Fibroblast of peridontal ligament (primary cell): ENCODE results near the gene GNL1.
"Not testable (repeated sequence)": the region's sequence is repeated elsewhere in the genome, so short reads cannot be mapped to it uniquely, and the experiment has no call there.

ENCODE experiments used
- DNase-seq: peaks from one replicate; pipeline ENCODE4 v3.0.0-alpha.2; 2010; ENCODE audit errors: extremely low read depth

GNL1 gene

DNA sequence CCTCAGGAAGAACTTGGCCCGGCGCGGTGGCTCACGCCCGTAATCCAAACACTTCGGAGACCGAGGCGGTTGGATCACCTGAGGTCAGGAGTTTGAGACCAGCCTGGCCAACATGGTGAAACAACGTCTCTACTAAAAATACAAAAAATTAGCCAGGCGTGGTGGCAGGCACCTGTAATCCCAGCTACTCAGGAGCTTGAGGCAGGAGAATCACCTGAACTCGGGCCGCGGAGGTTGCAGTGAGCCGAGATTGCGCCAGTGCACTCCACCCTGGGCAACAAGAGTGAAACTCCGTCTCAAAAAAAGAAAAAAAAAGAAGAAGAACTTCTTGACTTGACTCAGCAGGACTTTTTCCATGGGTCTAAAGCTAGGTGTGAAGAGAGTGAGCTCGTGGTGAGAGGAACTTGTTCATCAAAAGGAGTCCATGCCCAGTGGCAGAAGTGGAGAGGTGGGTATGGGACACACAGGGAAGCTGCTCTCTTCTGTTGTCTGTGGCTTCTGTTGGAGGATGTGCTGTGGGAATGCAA, 26.9 kb downstream of the GNL1 start:
- DNase-seq, result not testable (repeated sequence)

DNA sequence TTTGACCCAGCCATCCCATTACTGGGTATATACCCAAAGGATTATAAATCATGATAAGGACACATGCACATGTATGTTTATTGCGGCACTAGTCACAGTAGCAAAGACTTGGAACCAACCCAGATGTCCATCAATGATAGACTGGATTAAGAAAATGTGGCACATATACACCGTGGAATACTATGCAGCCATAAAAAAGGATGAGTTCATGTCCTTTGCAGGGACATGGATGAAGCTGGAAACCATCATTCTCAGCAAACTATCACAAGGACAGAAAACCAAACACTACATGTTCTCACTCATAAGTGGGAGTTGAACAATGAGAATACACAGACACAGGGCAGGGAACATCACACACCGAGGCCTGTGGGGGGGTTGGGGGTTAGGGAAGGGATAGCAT, 29.8 kb downstream of the GNL1 start:
- DNase-seq, result not testable (repeated sequence)

DNA sequence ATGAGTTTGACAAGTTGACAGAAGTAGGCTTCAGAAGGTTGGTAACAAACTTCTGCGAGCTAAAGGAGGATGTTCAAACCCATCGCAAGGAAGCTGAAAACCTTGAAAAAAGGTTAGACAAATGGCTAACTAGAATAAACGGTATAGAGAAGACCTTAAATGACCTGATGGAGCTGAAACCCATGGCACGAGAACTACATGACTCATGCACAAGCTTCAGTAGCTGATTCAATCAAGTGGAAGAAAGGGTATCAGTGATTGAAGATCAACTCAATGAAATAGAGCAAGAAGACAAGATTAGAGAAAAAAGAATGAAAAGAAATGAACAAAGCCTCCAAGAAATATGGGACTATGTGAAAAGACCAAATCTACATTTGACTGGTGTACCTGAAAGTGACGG, 34.3 kb downstream of the GNL1 start:
- peak; percentile 24 for DNase-seq

DNA sequence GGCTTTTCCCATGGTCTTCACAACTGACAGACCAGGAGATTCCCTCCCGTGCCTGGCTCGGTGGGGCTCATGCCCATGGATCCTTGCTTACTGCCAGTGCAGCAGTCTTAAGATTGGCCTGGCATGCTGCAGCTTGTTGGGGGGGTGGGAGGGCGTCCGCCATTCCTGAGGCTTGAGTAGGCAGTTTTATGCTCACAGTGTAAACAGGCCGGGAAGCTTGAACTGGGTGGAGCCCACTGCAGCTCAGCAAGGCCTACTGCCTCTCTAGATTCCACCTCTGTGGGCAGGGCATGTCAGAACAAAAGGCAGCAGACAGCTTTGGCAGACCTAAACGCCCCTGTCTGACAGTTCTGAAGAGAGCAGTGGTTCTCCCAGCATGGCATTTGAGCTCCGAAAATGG, 35.2 kb downstream of the GNL1 start:
- DNase-seq, result peak; percentile 64

DNA sequence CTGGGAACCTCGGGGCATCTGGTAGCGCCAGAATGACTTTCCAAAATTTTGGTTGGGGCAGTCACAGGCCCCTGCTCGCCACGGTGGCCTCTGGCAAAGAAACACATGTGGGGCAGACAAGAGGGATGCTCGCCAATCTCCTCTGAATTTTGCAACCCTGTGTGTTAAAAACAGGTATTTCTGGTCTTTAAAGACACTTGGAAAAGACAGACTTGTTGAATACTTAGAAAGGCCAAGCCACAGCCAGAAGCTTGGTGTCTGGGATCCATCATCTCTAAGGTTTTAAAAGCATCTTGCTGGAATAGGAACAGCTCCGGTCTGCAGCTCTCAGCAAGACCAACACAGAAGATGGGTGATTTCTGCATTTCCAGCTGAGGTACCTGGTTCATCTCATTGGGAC, 35.8 kb downstream of the GNL1 start:
- no peak for DNase-seq

DNA sequence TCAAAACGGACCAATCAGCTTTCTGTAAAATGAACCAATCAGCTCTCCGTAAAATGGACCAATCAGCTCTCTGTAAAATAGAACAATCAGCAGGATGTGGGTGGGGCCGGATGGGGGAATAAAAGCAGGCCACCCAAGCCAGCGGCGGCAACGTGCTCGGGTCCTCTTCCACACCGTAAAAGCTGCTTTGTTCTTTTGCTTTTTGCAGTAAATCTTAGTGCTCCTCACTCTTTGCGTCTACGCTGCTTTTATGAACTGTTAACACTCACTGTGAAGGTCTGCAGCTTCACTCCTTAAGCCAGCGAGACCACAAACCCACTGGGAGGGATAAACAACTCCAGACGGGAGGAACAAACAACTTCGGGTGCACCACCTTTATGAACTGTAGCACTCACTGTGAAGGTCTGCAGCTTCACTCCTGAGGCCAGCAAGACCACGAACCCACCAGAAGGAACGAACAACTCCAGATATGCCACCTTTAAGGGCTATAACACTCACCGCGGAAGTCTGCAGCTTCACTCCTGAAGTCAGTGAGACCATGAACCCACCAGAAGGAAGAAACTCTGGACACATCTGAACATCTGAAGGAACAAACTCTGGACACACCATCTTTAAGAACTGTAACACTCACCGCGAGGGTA, 37.7 kb downstream of the GNL1 start:
- not testable (repeated sequence) for DNase-seq

DNA sequence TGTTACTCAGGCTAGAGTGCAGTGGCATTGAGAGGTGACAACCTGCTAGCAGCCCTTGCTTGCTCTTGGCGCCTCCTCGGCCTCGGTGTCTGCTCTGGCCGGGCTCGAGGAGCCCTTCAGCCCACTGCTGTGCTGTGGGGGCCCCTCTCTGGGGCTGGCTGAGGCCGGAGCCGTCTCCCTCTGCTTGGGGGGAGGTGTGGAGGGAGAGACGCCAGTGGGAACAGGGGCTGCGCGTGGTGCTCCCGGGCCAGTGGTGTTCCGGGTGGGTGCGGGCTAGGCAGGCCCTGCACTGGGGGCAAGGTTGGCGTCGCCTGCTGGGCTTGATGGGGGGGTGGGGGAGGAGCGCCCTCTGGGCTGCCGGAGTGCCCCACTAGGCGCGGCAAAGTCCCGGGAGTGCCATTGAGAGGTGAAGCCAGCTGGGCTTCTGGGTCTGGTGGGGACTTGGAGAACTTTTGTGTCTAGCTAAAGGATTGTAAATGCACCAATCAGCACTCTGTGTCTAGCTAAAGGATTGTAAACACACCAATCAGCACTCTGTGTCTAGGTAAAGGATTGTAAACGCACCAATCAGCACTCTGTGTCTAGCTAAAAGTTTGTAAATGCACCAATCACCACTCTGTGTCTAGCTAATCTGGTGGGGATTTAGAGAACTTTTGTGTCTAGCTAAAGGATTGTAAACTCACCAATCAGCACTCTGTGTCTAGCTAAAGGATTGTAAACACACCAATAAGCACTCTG, 38.4 kb downstream of the GNL1 start:
- not testable (repeated sequence) for DNase-seq

DNA sequence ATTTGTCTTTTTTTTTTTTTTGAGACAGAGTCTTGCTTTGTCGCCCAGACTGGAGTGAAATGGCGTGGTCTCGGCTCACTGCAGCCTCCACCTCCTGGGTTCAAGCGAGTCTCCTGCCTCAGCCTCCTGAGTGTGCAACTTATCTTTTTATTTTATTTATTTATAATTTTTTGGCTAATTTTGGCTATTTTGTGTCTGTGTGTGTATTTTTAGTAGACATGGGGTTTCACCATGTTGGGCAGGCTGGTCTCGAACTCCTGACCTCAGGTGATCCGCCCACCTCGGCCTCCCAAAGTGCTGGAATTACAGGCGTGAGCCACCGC, 39.6 kb downstream of the GNL1 start:
- not testable (repeated sequence) for DNase-seq

DNA sequence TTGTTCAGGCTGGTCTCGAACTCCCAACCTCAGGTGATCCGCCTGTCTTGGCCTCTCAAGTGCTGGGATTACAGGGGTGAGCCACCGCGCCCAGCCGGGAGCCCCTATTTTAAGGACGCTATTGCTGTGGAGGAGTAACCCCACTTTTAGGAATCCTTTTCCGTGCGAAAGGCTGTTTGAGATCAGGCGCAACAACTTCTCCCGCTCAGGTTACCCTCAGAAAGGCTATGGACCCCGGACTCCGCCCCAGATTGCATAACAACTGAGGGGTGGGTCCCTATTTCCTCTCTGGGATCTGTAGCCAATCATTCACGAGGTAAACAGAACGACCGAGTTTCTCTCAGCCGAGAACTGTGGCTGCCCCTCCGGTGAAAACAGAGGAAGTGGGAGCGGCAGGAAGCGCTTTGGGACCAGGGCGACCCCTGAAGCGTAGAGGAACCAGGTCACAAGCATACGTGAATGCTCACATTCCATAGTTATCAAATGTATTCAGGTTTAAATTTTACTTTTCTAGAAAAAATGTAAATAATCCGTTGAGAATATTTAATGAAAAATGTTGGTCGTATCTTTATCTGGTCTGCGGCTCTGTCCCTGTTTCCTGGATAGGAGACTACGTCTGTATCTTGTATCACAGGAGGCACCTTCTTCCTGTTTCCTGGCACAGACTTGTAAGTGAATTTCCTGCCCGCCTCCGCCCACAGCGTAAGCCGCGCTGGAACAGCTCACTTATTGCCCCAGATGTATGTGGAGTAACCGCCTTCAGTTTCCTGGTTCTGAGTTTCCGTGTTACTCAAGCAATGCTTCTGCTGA, 40.1 kb downstream of the GNL1 start:
- DNase-seq, result peak; percentile 95

DNA sequence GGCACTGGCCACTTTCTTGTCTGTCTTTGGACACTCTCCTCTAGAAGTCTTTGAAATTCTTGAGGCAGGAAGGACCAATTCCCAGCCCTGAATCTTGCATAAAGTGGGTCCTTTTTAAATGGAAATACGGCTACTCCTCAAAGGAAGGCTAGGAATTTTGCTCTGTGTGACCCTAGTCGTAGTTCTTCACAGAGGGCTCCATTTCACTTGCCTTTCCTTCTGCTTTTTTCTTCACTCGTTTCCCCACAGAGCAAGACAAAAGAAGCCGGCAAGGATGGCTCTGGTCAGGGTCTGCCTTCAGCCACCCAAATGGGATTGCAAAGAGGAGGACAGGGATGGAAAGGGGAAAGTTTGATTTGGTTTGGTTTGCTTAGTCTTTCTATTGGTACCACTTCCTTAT, 41.2 kb downstream of the GNL1 start:
- DNase-seq, result no peak

DNA sequence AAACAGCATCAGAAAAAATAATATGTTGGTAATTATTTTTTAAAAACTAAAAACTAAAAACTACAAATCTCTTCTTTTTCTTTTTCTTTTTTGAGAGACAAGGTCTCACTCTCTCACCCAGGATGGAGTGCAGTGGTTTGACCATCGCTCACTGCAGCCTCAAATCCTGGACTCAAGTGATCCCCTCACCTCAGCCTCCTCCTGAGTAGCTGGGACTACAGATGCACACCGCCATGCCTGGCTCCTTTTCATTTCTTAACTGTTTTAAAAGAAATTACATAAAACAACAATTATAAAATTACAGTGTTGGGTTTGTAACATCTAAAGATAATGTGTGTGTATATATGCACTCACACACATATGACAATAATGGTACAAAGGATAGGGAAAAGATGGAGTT, 42.8 kb downstream of the GNL1 start:
- no peak for DNase-seq

DNA sequence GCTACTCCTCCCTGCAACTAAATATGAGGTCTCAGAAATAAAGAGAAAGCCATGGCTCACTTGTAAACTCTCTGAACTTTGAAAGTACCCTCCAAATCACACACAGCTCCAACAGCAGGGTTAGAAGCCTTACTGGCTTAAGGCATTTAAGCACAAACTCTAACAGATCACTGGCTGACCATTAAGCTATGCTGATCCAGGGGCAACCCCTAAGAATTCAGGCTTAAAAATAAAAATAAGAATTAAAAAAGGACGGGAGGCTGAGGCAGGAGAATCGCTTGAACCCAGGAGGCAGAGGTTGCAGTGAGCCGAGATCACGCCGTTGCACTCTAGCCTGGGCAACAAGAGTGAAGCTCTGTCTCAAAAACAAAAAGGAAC, 45.1 kb downstream of the GNL1 start:
- no peak for DNase-seq

DNA sequence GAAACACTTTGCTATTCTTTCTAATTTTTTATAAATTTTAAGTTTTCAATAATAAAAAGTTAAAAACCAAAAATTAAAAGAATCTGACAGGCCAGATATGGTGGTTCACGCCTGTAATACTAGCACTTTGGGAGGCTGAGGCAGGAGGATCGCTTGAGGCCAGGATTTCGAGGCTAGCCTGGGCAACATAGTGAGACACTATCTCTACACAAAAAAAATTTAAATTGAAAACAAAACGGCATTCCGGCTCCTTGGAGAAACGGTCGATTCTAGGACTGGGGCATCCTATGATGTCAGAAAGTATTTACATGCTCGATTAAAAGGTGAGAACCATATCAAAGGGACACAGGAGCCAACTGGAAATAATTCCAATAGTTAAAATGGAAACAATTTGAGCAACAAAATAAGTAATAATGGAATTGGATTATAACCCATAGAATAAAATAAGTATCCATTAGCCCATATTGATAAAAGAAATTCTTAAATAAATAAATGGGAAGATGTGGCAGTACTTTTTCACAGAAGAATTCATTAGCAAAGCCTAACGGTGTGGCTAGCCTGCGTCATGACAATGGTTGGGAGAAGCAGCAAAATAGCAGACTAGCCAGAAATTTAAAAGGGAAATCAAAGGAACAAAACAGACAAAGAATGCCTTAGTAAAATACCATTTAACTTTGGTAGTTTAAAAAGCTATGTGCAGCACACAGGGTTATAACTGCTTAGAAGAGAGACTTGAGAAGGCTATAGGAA, 45.7 kb downstream of the GNL1 start:
- DNase-seq, result no peak

DNA sequence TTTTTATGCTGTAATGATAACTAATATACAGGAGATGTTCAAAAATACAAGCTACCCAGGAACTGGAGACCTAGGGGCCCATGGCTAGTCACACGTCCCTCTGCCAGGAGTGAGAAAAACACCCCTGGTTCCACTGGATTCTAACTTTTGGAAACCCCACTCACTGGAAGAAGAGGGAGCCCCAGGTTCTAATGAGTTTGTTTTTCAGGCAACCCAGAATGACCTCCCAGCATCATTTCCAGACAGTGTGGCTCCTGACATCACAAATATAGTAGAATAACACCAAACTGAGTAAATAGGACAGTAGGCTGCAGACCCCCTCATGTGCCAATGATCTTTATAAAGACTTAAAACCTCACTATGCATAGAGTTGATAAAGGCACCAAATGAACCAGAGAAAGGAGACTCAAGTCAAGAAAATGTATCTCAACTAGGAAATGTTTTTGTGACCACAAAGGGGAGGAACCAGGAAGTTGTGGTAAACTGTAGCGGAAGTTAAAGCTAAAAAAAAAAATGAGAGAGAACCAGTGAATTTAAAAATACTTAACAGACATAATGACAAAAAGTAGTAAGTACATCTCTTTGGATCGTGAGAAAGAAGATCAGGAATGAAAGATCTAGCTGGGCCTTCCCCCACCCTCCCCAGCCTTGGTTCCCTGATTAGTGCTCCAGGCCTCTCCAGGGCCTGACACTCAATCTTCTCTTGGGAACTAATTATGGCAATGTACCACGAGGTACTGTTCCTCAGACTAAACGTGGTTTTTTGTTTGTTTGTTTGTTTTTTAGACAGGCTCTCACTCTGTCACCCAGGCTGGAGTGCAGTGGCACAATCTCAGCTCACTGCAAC, 47.2 kb downstream of the GNL1 start:
- no peak for DNase-seq

DNA sequence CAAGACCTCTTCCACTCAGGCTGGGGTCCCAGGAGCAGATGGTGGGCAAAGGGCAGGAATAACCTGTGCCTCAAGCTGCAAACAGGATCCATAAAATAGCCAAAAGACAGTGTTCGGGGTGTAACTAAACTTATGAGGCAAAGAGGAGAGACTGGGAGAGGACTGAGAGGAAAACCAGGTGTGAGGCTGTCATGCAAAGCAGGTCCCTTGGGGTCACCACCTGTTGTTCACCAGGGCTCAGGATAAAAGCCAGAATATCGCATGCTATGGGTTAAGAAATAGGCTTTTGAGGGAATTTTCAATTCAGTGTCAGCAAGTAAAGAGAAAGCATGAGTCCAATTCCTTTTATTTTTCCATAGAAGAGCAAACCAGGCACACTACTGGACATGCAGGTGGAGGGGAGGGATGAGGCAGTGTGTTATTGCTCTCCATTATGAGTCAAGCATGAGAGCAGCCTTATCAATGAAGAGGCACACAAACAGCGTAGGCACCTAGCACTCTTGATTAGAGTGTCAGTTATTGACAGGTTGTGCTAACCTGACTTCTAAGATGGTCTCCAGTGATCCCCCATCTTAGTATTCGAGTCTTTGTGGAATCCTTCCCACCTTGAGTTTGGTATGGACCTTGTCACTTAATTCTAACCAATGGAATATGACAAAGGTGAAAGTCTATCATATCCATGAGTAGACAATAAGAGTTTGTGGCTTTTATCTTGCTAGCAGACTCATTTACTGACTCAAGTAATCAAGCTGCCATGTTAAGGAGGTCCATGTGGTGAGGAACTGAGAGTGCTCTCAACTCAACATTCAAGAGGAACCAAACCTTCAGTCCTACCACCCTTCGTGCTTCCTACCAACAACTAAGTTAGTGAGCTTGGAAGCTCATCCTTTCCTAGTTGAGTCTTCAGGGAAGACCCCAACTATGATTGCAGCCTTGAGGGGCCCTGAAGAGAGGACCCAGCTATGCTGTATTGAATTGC, 48.2 kb downstream of the GNL1 start:
- no peak for DNase-seq

DNA sequence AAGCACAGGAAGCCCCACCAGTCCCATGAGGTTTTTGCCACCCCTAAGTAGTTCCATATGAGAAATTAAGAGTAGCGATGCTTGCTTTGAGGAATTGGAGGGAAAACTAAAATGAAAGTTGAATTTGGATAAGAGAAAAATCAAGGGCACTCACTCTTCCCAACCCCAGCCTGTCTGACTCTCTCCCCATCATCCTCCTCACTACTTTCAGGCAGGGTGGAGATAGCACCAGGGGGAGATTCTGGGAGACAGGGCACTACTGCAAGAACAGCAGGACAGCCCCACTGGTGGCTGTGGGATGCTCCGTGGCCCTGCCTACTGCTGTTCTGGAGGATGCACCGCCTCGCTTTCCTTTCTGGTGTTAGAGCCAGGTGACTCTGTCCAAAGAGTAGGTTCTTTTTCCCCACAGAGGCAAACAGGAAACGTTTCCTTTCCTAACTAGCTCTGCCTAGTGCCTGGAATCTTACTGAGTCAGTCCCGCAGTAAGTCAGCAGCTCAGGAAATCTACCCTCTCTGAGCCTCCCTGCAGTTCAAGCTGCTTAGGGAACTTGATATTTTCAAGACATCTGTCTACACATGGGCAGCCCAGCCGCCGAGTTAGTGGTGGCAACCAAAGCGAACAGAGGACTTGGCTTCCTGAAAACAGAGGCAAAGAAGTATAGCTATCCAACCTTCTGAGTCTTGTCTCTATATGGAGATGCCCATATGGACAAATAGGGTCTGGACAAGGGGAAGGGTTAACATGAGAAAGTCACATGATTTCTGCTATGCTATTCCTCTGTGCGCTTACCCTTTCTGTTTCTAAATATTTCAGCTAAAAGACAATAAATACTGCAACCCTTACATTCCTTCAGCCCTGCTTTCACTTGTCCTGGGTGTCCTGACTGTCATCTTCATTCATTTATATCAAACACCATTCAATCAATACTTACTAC, 55.6 kb downstream of the GNL1 start:
- DNase-seq, result peak; percentile 33

DNA sequence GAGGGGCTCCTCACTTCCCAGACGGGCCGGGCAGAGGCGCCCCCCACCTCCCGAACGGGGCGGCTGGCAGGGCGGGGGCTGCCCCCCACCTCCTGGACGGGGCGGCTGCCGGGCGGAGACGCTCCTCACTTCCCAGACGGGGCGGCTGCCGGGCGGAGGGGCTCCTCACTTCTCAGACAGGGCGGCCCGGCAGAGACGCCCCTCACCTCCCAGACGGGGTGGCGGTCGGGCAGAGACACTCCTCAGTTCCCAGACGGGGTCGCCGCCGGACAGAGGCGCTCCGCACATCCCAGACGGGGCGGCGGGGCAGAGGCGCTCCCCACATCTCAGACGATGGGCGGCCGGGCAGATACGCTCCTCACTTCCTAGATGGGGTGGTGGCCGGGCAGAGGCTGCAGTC, 57.6 kb downstream of the GNL1 start:
- DNase-seq, result not testable (repeated sequence)

DNA sequence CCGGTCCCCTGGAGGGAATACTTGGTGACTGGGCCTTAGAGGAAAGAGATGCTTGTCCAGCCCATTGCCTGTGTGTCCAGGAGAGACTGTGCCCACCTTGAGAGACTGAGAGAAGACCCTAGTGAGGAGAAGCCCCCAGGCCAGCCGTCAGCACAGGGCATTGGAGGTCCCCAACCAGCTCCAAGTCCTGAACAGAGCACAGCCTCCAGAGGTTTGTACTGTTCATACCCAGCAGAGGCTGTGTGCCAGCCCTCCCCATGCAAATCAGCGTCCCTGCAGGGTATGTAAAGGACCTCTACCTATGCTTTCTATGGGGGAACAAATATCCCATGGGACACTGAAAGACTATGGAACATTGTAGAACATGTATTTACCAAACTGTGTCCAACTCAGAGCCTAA, 58.6 kb downstream of the GNL1 start:
- no peak for DNase-seq

DNA sequence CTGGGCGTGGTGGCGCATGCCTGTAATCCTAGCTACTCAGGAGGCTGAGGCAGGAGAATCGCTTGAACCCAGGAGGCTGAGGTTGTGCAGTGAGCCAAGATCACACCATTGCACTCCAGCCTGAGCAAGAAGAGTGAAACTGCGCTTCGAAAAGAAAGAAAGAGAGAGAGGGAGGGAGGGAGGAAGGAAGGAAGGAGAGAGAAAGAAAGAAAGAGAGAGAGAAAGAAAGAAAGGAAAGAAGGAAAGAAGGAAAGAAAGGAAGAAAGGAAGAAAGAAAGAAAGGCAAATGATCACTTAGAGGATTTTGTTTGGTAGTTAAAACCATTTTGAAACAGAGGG, 59.1 kb downstream of the GNL1 start:
- not testable (repeated sequence) for DNase-seq
